ENCODE data around the gene ARHGAP11A. TPM values are rescaled to one million over a fixed set of nuclear protein-coding genes. Genes with fewer than 3 reads are reported as not detected.

The ARHGAP11A gene
- total and polyA plus RNA-seq, 2 of the 13 experiments (the other 11 are each of a cell fraction or from before 2014, with no cell fraction given) = 5.1 to 46.3 TPM

- TF ChIP-seq ZNF800 (CRISPR knock-in tag; IDR thresholded peaks at IDR 0.05) = no peak
- TF ChIP-seq PCBP2 (optimal IDR thresholded peaks at IDR 0.05; ENCODE audit: low read depth, low read length, poor library complexity, severe bottlenecking) = no peak
- TF ChIP-seq GPN1 (CRISPR knock-in tag; IDR thresholded peaks at IDR 0.05; ENCODE audit: borderline replicate concordance) = no peak
- TF ChIP-seq ZNF331 (CRISPR knock-in tag; IDR thresholded peaks at IDR 0.05) = no peak
- peak in 1 of 2 experiments; percentile 64; a peak in 1 of 4 replicates for TF ChIP-seq EP300 (IDR thresholded peaks at IDR 0.05; ENCODE audit: low read depth in 2 of 2, low read length in 2 of 2)
- no peak; the same call in 1 of the 2 replicates for TF ChIP-seq EP300 (CRISPR knock-in tag; IDR thresholded peaks at IDR 0.05; ENCODE audit: borderline replicate concordance)
- 0 out of 2 replicates have a peak, but pooled peaks have one; percentile 48 for TF ChIP-seq ZBTB7B (CRISPR knock-in tag; IDR thresholded peaks at IDR 0.05)
- TF ChIP-seq HNF1A (IDR thresholded peaks at IDR 0.05; ENCODE audit: low read depth) = no peak
- TF ChIP-seq HNF1A (CRISPR knock-in tag; IDR thresholded peaks at IDR 0.05; ENCODE audit: borderline replicate concordance) = peak; percentile 36; the same call in 1 of the 2 replicates
- no peak for TF ChIP-seq RCOR2 (CRISPR knock-in tag; IDR thresholded peaks at IDR 0.05)
- no peak for TF ChIP-seq ZMAT3 (CRISPR knock-in tag; conservative IDR thresholded peaks at IDR 0.05)
- peak; percentile 76 for TF ChIP-seq ARID5B (CRISPR knock-in tag; IDR thresholded peaks at IDR 0.05)
- TF ChIP-seq ZNF512B (CRISPR knock-in tag; IDR thresholded peaks at IDR 0.05; ENCODE audit: borderline replicate concordance) = no peak
- no peak for TF ChIP-seq RNF2 (conservative IDR thresholded peaks at IDR 0.05; ENCODE audit: low read depth)
These were observed 54.8 kb downstream of the ARHGAP11A start (continued) for GRCh38 chr15:32669896-32670611.

All from HepG2 (cell line).